H9 (cell line): ENCODE results near the gene MINDY4. TPM values are rescaled to one million over a fixed set of nuclear protein-coding genes. Genes with fewer than 3 reads are reported as not detected.

Source experiments
- DNase-seq: peaks from one replicate; pipeline ENCODE4 v3.0.0-alpha.2; 2017
- H2AFZ ChIP-seq: one replicate; pipeline ENCODE4 v1.6.1; 2013; ENCODE audit warnings: mild to moderate bottlenecking, low read length, control low read depth, moderate library complexity
- H2AK5ac ChIP-seq: 2 replicates; pipeline ENCODE4 v1.6.1; 2013; ENCODE audit warnings: low read length, control low read depth, mixed read lengths; ENCODE audit not compliant: insufficient read length
- H2BK120ac ChIP-seq: one replicate; pipeline ENCODE4 v1.6.1; 2013; ENCODE audit warnings: low read depth, mild to moderate bottlenecking, low read length, control low read depth, inconsistent platforms; ENCODE audit not compliant: poor library complexity, severe bottlenecking
- H2BK12ac ChIP-seq: 2 replicates; pipeline ENCODE4 v1.6.1; 2013; ENCODE audit warnings: low read length, control low read depth, mixed read lengths, low read depth; ENCODE audit not compliant: insufficient read length
- H2BK15ac ChIP-seq: 2 replicates; pipeline ENCODE4 v1.6.1; 2013; ENCODE audit warnings: low read depth, low read length, control low read depth
- H2BK20ac ChIP-seq: one replicate; pipeline ENCODE4 v1.6.1; 2013; ENCODE audit warnings: low read depth, mild to moderate bottlenecking, low read length, control low read depth, inconsistent platforms; ENCODE audit not compliant: poor library complexity, severe bottlenecking
- H2BK5ac ChIP-seq: 2 replicates; pipeline ENCODE4 v1.6.1; 2013; ENCODE audit warnings: low read length, control low read depth, mixed read lengths; ENCODE audit not compliant: insufficient read length
- H3K14ac ChIP-seq: 2 replicates; pipeline ENCODE4 v1.6.1; 2013; ENCODE audit warnings: low read length, control low read depth; ENCODE audit not compliant: insufficient read depth
- H3K18ac ChIP-seq: 2 replicates; pipeline ENCODE4 v1.6.1; 2013; ENCODE audit warnings: low read depth, mild to moderate bottlenecking, mixed read lengths, low read length, control low read depth; ENCODE audit not compliant: insufficient read length
- H3K23ac ChIP-seq: 2 replicates; pipeline ENCODE4 v1.6.1; 2013; ENCODE audit warnings: low read length, control low read depth, mixed read lengths, low read depth; ENCODE audit not compliant: insufficient read length
- H3K23me2 ChIP-seq: 2 replicates; pipeline ENCODE4 v1.6.1; 2013; ENCODE audit warnings: low read depth, mild to moderate bottlenecking, mixed read lengths, low read length, control low read depth; ENCODE audit not compliant: insufficient read length, poor library complexity, severe bottlenecking
- H3K27ac ChIP-seq: 2 replicates; pipeline ENCODE4 v1.5.1; 2013; ENCODE audit warnings: low read length, control low read depth, mixed read lengths, low read depth; ENCODE audit not compliant: insufficient read length
- H3K27me3 ChIP-seq: 2 replicates; pipeline ENCODE4 v1.6.1; 2013; ENCODE audit warnings: low read length, control low read depth, inconsistent platforms; ENCODE audit not compliant: insufficient read depth
- H3K4ac ChIP-seq: 2 replicates; pipeline ENCODE4 v1.6.1; 2013; ENCODE audit warnings: low read depth, mild to moderate bottlenecking, control low read depth, inconsistent platforms, low read length, moderate library complexity
- H3K4me1 ChIP-seq: 2 replicates; pipeline ENCODE4 v1.6.1; 2013; ENCODE audit warnings: low read length, control low read depth, inconsistent platforms; ENCODE audit not compliant: insufficient read depth
- H3K4me2 ChIP-seq: 2 replicates; pipeline ENCODE4 v1.6.1; 2013; ENCODE audit warnings: low read length, control low read depth, mixed read lengths; ENCODE audit not compliant: insufficient read length, insufficient read depth
- H3K56ac ChIP-seq: 2 replicates; pipeline ENCODE4 v1.6.1; 2013; ENCODE audit warnings: low read depth, mild to moderate bottlenecking, mixed read lengths, low read length, control low read depth; ENCODE audit not compliant: insufficient read length
- H3K79me1 ChIP-seq: 2 replicates; pipeline ENCODE4 v1.6.1; 2013; ENCODE audit warnings: low read depth, mild to moderate bottlenecking, moderate library complexity, low read length, control low read depth, inconsistent platforms; ENCODE audit not compliant: insufficient read depth, poor library complexity, severe bottlenecking
- H3K79me2 ChIP-seq: 2 replicates; pipeline ENCODE4 v1.6.1; 2013; ENCODE audit warnings: low read length, control low read depth, inconsistent platforms; ENCODE audit not compliant: insufficient read depth
- H3K9ac ChIP-seq: 2 replicates; pipeline ENCODE4 v1.6.1; 2013; ENCODE audit warnings: low read length, control low read depth, mixed read lengths; ENCODE audit not compliant: insufficient read length; ENCODE audit errors: extremely low read depth
- H3K9me3 ChIP-seq: one replicate; pipeline ENCODE4 v1.6.1; 2013; ENCODE audit warnings: low read depth, low read length, inconsistent platforms; ENCODE audit not compliant: control insufficient read depth
- H3T11ph ChIP-seq: one replicate; pipeline ENCODE4 v1.6.1; 2013; ENCODE audit warnings: mild to moderate bottlenecking, low read length, control low read depth, inconsistent platforms
- H4K20me1 ChIP-seq: one replicate; pipeline ENCODE4 v1.6.1; 2013; ENCODE audit not compliant: control insufficient read depth, insufficient read length, insufficient read depth
- H4K5ac ChIP-seq: 2 replicates; pipeline ENCODE4 v1.6.1; 2013; ENCODE audit warnings: low read depth, mild to moderate bottlenecking, mixed read lengths, low read length, control low read depth; ENCODE audit not compliant: insufficient read length
- H4K8ac ChIP-seq: replicated peaks from 2 replicates; pipeline ENCODE4 v1.6.1; 2013; ENCODE audit warnings: low read length, control low read depth, mixed read lengths, low read depth; ENCODE audit not compliant: insufficient read length
- H4K91ac ChIP-seq: 2 replicates; pipeline ENCODE4 v1.6.1; 2013; ENCODE audit warnings: low read depth, mild to moderate bottlenecking, moderate library complexity, mixed read lengths, low read length, control low read depth; ENCODE audit not compliant: insufficient read length
- H3K27ac Mint-ChIP-seq, 3 experiments: 2 replicates in 2 of 3; 3 replicates in 1 of 3; pipeline ENCODE4 v1.8.0; 2020 to 2021; ENCODE audit warnings: mixed read lengths in 3 of 3, mild to moderate bottlenecking in 1 of 3, moderate library complexity in 1 of 3
- H3K27me3 Mint-ChIP-seq: 2 replicates; pipeline ENCODE4 v1.8.0; 2021; ENCODE audit warnings: low read depth, mild to moderate bottlenecking, moderate library complexity, mixed read lengths
- H3K36me3 Mint-ChIP-seq, 3 experiments: 2 replicates in 2 of 3; 3 replicates in 1 of 3; pipeline ENCODE4 v1.8.0; 2020 to 2021; ENCODE audit warnings: low read depth in 3 of 3, mixed read lengths in 3 of 3; ENCODE audit not compliant: insufficient read depth in 1 of 3
- H3K4me1 Mint-ChIP-seq, 2 experiments: 2 replicates each; pipeline ENCODE4 v1.8.0; 2020; ENCODE audit warnings: mixed read lengths in 2 of 2
- H3K4me3 Mint-ChIP-seq, 2 experiments: 2 replicates in 1 of 2; 3 replicates in 1 of 2; pipeline ENCODE4 v1.8.0; 2020 to 2021; ENCODE audit warnings: mild to moderate bottlenecking in 2 of 2, mixed read lengths in 2 of 2, moderate library complexity in 1 of 2
- H3K9me3 Mint-ChIP-seq, 2 experiments: 2 replicates in 1 of 2; 3 replicates in 1 of 2; pipeline ENCODE4 v1.8.0; 2020; ENCODE audit warnings: mild to moderate bottlenecking in 2 of 2, mixed read lengths in 2 of 2, moderate library complexity in 1 of 2
- CTCF ChIP-seq: fragments of 200-600 bp; sonication (generic); conservative IDR thresholded peaks from 3 replicates; pipeline ENCODE4 v1.8.0; 2021; ENCODE audit warnings: antibody characterized with exemption, mild to moderate bottlenecking
- WGBS: extraction: QIAGEN DNeasy Blood & Tissue Kit; methylation state at CpG from one replicate; pipeline ENCODE4 v1.1.7; 2013; ENCODE audit warnings: missing lambda C conversion rate, low lambda C conversion rate, mixed read lengths; ENCODE audit not compliant: insufficient read length; ENCODE audit errors: extremely low coverage; 5-methylcytosine and 5-hydroxymethylcytosine counted together
- total RNA-seq: library from RNA; stranded (reverse); gene quantifications from 2 replicates; pipeline ENCODE4 v1.2.1, GENCODE V29; 2021

Gene MINDY4
- total RNA-seq, 1 experiment from 2014 or later: 3.1 TPM

GRCh38 chr7:30880125-30880720 lies 109.0 kb downstream of the MINDY4 start:
- no peak overlapping the region; a peak in 2 of 7 replicates for H3K27ac Mint-ChIP-seq
- no peak overlapping the region for H3K14ac ChIP-seq
- H2AK5ac ChIP-seq: no peak overlapping the region
- H4K5ac ChIP-seq: no peak overlapping the region
- H3K27me3 ChIP-seq: no peaks in the 10 kb centered on the region
- no peaks in the 10 kb centered on the region for H3K79me1 ChIP-seq
- WGBS: no CpG with 5 or more reads among the region's 12 CpGs
- no peaks in the 10 kb centered on the region for H4K20me1 ChIP-seq
- H3K4me2 ChIP-seq: no peak overlapping the region
- peak overlapping the region in 1 of 2 experiments; percentile 59; a peak in 2 of 5 replicates for H3K4me3 Mint-ChIP-seq
- H3K79me2 ChIP-seq: no peaks in the 10 kb centered on the region
- no peak overlapping the region for H3K4ac ChIP-seq
- no peak overlapping the region for H2BK5ac ChIP-seq
- H4K91ac ChIP-seq: no peak overlapping the region
- no peak overlapping the region for H2AFZ ChIP-seq
- no peak for DNase-seq
- H4K8ac ChIP-seq: no peak overlapping the region
- H2BK20ac ChIP-seq: no peak overlapping the region
- TF ChIP-seq CTCF: no peak
- no peak overlapping the region for H3K56ac ChIP-seq
- peaks cover 45 to 55% of the 10 kb centered on the region in 2 experiments for H3K4me1 Mint-ChIP-seq
- no peak overlapping the region for H3T11ph ChIP-seq
- no peak overlapping the region for H3K18ac ChIP-seq
- H3K9me3 ChIP-seq: no peaks in the 10 kb centered on the region
- H2BK120ac ChIP-seq: no peak overlapping the region
- peaks cover 0 to 3% (median 0%) of the 10 kb centered on the region in 3 experiments; a peak in 2 of 7 replicates for H3K36me3 Mint-ChIP-seq
- no peak overlapping the region for H2BK12ac ChIP-seq
- no peak overlapping the region for H2BK15ac ChIP-seq
- no peak overlapping the region for H3K9ac ChIP-seq
- H3K27ac ChIP-seq: no peak overlapping the region
- no peaks in the 10 kb centered on the region; a peak in 1 of 5 replicates for H3K9me3 Mint-ChIP-seq
- H3K23me2 ChIP-seq: no peaks in the 10 kb centered on the region
- H3K23ac ChIP-seq: no peak overlapping the region
- H3K4me1 ChIP-seq: peaks cover 17% of the 10 kb centered on the region; the same call in 1 of the 2 replicates
- H3K27me3 Mint-ChIP-seq: peaks cover 20% of the 10 kb centered on the region
